ENCODE data around the gene ABO. TPM values are rescaled to one million over a fixed set of nuclear protein-coding genes. Genes with fewer than 3 reads are reported as not detected.
"Not testable (repeated sequence)": the region's sequence is repeated elsewhere in the genome, so short reads cannot be mapped to it uniquely, and the experiment has no call there.

Gene ABO
- total and polyA plus RNA-seq, 4 donors, result 0.08 to 0.75 (median 0.10) TPM; not detected in 1

DNA sequence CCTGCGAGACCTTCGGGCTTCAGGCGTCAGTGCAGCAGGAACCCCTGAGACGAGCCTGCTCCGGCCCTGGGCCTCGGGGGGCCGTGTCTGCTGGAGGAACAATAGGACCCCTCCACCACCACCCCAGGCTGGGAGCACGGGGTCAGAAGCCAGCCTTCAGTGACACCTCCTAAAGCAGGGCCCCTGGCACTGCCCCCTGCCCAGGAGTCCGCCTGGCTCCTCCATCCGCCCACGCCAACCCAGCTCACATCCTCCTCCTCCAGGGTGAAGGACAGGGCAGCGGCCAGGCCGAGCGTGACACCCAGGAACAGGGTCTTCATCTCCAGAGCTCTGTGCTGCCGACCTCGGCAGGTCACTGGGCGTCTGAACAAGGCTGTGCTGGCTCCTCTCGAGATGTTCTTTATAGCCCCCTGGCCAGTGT, 66.1 kb downstream of the ABO start, which contains the start of gene OBP2B:
Gene OBP2B (minus strand): TSS at position 371 of the 421 bp plus-strand sequence. CDS start 51 bp downstream, at position 320.
- H3K9ac ChIP-seq (ENCODE audit: low read depth in 1 of 2, low read length in 2 of 2); H3K27me3 ChIP-seq (ENCODE audit: control insufficient read depth in 4 of 4, insufficient read depth in 4 of 4, low read length in 3 of 4); H3K36me3 ChIP-seq (ENCODE audit: control insufficient read depth in 4 of 4, insufficient read depth in 3 of 4, low read depth in 1 of 4, low read length in 3 of 4); H3K4me3 ChIP-seq (ENCODE audit: low read depth in 1 of 3, low read length in 3 of 3); DNase-seq (ENCODE audit: low spot score); H3K27ac ChIP-seq (ENCODE audit: low read depth in 1 of 2, low read length in 2 of 2); H3K4me1 ChIP-seq (ENCODE audit: control insufficient read depth in 4 of 4, insufficient read depth in 4 of 4, low read length in 3 of 4); H3K9me3 ChIP-seq (ENCODE audit: control insufficient read depth in 4 of 4, low read length in 3 of 4): not testable (repeated sequence)
- 91% methylated on average over 11 of the region's 18 CpGs for WGBS

GRCh38 chr9:133208171-133208879, 66.7 kb downstream of the ABO start:
- not testable (repeated sequence) for H3K9me3 ChIP-seq (ENCODE audit: control insufficient read depth in 4 of 4, low read length in 3 of 4); H3K4me3 ChIP-seq (ENCODE audit: low read depth in 1 of 3, low read length in 3 of 3); H3K27me3 ChIP-seq (ENCODE audit: control insufficient read depth in 4 of 4, insufficient read depth in 4 of 4, low read length in 3 of 4); H3K9ac ChIP-seq (ENCODE audit: low read depth in 1 of 2, low read length in 2 of 2); H3K4me1 ChIP-seq (ENCODE audit: control insufficient read depth in 4 of 4, insufficient read depth in 4 of 4, low read length in 3 of 4); H3K27ac ChIP-seq (ENCODE audit: low read depth in 1 of 2, low read length in 2 of 2); H3K36me3 ChIP-seq (ENCODE audit: control insufficient read depth in 4 of 4, insufficient read depth in 3 of 4, low read depth in 1 of 4, low read length in 3 of 4); DNase-seq (ENCODE audit: low spot score)
- 87% methylated on average over 13 of the region's 16 CpGs for WGBS

DNA sequence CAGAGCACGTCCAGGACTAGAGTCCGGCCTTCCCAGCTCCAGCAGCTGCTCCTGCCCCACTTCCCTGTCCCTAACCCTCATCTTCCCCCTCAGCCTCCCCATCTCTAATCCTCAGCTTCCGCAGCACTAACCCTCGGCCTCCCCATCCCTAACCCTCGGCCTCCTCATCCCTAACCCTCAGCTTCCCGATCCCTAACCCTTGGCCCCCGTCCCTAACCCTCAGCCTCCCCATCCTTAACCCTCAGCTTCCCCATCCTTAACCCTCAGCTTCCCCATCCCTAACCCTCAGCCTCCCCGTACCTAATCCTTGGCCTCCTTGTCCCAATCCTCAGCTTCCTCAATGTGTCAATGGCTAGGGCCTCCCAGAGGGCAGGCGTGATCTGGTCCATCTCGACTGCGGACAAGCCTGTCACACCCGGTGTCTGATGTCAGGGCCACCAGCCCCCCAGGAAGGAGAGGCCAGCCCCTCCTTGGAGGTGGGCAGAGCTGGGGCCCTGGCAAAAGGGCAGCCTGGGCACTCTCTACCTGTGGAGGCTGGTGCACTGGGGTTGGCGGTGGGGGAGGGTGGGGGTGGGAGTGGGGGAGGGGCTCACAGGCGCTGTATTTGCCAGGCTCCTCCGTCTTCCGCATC, 67.3 kb downstream of the ABO start:
- no peaks in the 10 kb centered on the region for H3K4me1 ChIP-seq (ENCODE audit: control insufficient read depth in 4 of 4, insufficient read depth in 4 of 4, low read length in 3 of 4)
- H3K27ac ChIP-seq (ENCODE audit: low read depth in 1 of 2, low read length in 2 of 2), result no peak overlapping the region
- H3K9me3 ChIP-seq (ENCODE audit: control insufficient read depth in 4 of 4, low read length in 3 of 4), result peaks cover 0 to 5% (median 0%) of the 10 kb centered on the region in 4 donors
- no peak overlapping the region for H3K9ac ChIP-seq (ENCODE audit: low read depth in 1 of 2, low read length in 2 of 2)
- WGBS, result 87% methylated on average over 16 of the region's 16 CpGs
- H3K27me3 ChIP-seq (ENCODE audit: control insufficient read depth in 4 of 4, insufficient read depth in 4 of 4, low read length in 3 of 4), result peaks cover 0 to 6% (median 0%) of the 10 kb centered on the region in 4 donors
- no peak for DNase-seq (ENCODE audit: low spot score)
- H3K36me3 ChIP-seq (ENCODE audit: control insufficient read depth in 4 of 4, insufficient read depth in 3 of 4, low read depth in 1 of 4, low read length in 3 of 4), result no peaks in the 10 kb centered on the region
- no peak for TF ChIP-seq JUND (IDR thresholded peaks at IDR 0.05)
- no peak for TF ChIP-seq SP1 (IDR thresholded peaks at IDR 0.05)
- no peak for TF ChIP-seq GABPA (IDR thresholded peaks at IDR 0.05 in 1 of 2, conservative IDR thresholded peaks at IDR 0.05 in 1 of 2)
- no peak for TF ChIP-seq RAD21 (IDR thresholded peaks at IDR 0.05)
- no peak for TF ChIP-seq EGR1 (IDR thresholded peaks at IDR 0.05; ENCODE audit: low read depth in 2 of 2)
- no peak for TF ChIP-seq TAF1 (conservative IDR thresholded peaks at IDR 0.05)
- TF ChIP-seq HNF4G (IDR thresholded peaks at IDR 0.05), result no peak
- no peak for TF ChIP-seq RXRA (IDR thresholded peaks at IDR 0.05)
- H3K4me3 ChIP-seq (ENCODE audit: low read depth in 1 of 3, low read length in 3 of 3), result no peak overlapping the region

GRCh38 chr9:133207021-133207531, 67.9 kb downstream of the ABO start:
- Histone ChIP-seq H3K27me3 (ENCODE audit: control insufficient read depth in 4 of 4, insufficient read depth in 4 of 4, low read length in 3 of 4) (peaks cover 0 to 6% (median 0%) of the 10 kb centered on the region in 4 donors), H3K4me1 (ENCODE audit: control insufficient read depth in 4 of 4, insufficient read depth in 4 of 4, low read length in 3 of 4) (no peaks in the 10 kb centered on the region)

More at GRCh38 chr9:133207021-133207531, 67.9 kb downstream of the ABO start:
- WGBS, result 84% methylated on average over 14 of the region's 14 CpGs
- Histone ChIP-seq H3K9me3 (ENCODE audit: control insufficient read depth in 4 of 4, low read length in 3 of 4) (peaks cover 0 to 5% (median 0%) of the 10 kb centered on the region in 4 donors), H3K9ac (ENCODE audit: low read depth in 1 of 2, low read length in 2 of 2) (no peak overlapping the region), H3K36me3 (ENCODE audit: control insufficient read depth in 4 of 4, insufficient read depth in 3 of 4, low read depth in 1 of 4, low read length in 3 of 4) (no peaks in the 10 kb centered on the region), H3K27ac (ENCODE audit: low read depth in 1 of 2, low read length in 2 of 2) (no peak overlapping the region), H3K4me3 (ENCODE audit: low read depth in 1 of 3, low read length in 3 of 3) (no peak overlapping the region)
- DNase-seq (ENCODE audit: low spot score), result no peak
- TF ChIP-seq FOXA2 (IDR thresholded peaks at IDR 0.05) (no peak), FOXA1 (IDR thresholded peaks at IDR 0.05) (no peak)
